COR-L47 (cell line): Measurements from ENCODE around the gene EPHA8.

Experiments used
- DNase-seq: peaks from one replicate; lab custom pipeline; 2025; lab: John Stamatoyannopoulos, UW

The EPHA8 gene

GRCh38 chr1:22646384-22646783 lies 83.1 kb downstream of the EPHA8 start:
- DNase-seq: no peak

- no peak for DNase-seq
These were observed 86.9 kb downstream of the EPHA8 start for GRCh38 chr1:22650089-22650693.

- DNase-seq: no peak
These were observed 88.9 kb downstream of the EPHA8 start for GRCh38 chr1:22651941-22652856.

GRCh38 chr1:22652881-22653316 lies 89.6 kb downstream of the EPHA8 start, which contains the start of gene C1QB:
Gene C1QB, plus strand, starts transcription at chr1:22653236. Its CDS starts 6,227 bp downstream, at chr1:22659463.
- no peak for DNase-seq
